ENCODE results near the gene THADA. TPM values are rescaled to one million over a fixed set of nuclear protein-coding genes. Genes with fewer than 3 reads are reported as not detected.

Gene THADA
- total RNA-seq, 1 experiment from 2014 or later, result 20.1 TPM

DNA sequence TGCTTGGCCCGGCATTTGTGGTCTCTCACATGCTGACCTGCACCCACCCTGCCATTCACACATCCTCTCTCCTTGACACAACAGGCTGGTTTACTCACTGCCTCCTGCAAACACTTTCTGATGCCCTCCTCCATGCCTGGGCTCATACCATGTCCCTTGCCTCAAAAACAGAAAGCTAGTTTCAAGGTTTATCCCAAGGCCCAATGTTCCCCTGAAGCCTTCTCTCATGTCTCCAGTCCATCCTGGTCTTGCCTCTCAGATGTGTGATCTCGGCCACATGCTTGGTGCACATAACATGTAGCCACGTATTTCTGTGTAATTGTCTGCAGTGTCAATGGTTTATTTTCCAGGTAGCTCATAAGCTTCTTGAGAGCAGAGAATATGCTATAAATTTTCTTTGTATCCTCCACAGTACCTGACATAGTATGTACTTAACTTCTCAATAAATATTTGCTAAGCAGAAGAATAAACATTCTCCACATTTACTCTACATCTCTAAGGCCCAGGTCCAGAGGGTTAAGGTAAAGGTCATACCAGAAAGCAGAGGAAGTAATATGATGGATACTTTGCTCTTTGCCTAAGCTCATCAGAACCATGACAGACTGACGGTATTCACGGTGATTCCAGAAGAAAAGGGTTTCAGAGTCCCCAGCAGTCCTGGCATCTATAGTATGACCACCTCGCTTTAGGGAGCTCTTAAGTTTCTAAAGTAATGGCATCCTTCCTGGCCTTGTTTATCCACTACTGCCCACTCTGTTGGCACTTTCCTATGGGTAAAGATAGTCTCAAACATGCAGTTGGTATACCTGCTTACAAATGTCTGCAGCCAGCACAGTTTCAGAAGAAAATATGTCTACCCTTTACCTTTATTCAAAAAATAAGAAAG lies 206.0 kb downstream of the THADA start:
- H3K9me3 Mint-ChIP-seq, result no peaks in the 10 kb centered on the region
- no peaks in the 10 kb centered on the region for H3K4me1 ChIP-seq (ENCODE audit: insufficient read depth, low read length)
- no peak overlapping the region for H3K18ac ChIP-seq (ENCODE audit: insufficient read length, low read depth, low read length)
- H3K23ac ChIP-seq (ENCODE audit: insufficient read length, low read depth, low read length), result no peak overlapping the region
- H3K4ac ChIP-seq (ENCODE audit: low read depth, low read length), result no peak overlapping the region
- H3K14ac ChIP-seq (ENCODE audit: insufficient read depth, low read length), result no peak overlapping the region
- no peaks in the 10 kb centered on the region for H3K36me3 Mint-ChIP-seq (ENCODE audit: insufficient read depth in 1 of 3, low read depth in 3 of 3)
- no peak overlapping the region for H2BK20ac ChIP-seq (ENCODE audit: low read depth, low read length, poor library complexity, severe bottlenecking)
- H3K27me3 ChIP-seq (ENCODE audit: insufficient read depth, low read length), result no peaks in the 10 kb centered on the region
- H3K27ac ChIP-seq (ENCODE audit: insufficient read length, low read depth, low read length), result no peak overlapping the region
- no peaks in the 10 kb centered on the region for H3K4me1 Mint-ChIP-seq
- H3K27ac Mint-ChIP-seq, result no peak overlapping the region
- H2BK5ac ChIP-seq (ENCODE audit: insufficient read length, low read length), result no peak overlapping the region
- H3K9ac ChIP-seq (ENCODE audit: extremely low read depth, insufficient read length, low read length), result no peak overlapping the region
- H3T11ph ChIP-seq (ENCODE audit: low read length), result no peak overlapping the region
- no CpG with 5 or more reads among the region's 6 CpGs for WGBS (ENCODE audit: extremely low coverage, insufficient read length, low lambda C conversion rate)
- TF ChIP-seq, protein P1, sequence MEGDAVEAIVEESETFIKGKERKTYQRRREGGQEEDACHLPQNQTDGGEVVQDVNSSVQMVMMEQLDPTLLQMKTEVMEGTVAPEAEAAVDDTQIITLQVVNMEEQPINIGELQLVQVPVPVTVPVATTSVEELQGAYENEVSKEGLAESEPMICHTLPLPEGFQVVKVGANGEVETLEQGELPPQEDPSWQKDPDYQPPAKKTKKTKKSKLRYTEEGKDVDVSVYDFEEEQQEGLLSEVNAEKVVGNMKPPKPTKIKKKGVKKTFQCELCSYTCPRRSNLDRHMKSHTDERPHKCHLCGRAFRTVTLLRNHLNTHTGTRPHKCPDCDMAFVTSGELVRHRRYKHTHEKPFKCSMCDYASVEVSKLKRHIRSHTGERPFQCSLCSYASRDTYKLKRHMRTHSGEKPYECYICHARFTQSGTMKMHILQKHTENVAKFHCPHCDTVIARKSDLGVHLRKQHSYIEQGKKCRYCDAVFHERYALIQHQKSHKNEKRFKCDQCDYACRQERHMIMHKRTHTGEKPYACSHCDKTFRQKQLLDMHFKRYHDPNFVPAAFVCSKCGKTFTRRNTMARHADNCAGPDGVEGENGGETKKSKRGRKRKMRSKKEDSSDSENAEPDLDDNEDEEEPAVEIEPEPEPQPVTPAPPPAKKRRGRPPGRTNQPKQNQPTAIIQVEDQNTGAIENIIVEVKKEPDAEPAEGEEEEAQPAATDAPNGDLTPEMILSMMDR (conservative IDR thresholded peaks at IDR 0.05), result no peak
- no peaks in the 10 kb centered on the region for H3K79me1 ChIP-seq (ENCODE audit: insufficient read depth, low read depth, low read length, poor library complexity, severe bottlenecking)
- H4K20me1 ChIP-seq (ENCODE audit: control insufficient read depth, insufficient read depth, insufficient read length), result no peaks in the 10 kb centered on the region
- H3K4me3 Mint-ChIP-seq, result no peak overlapping the region
- H2BK12ac ChIP-seq (ENCODE audit: insufficient read length, low read depth, low read length), result no peak overlapping the region
- H2BK120ac ChIP-seq (ENCODE audit: low read depth, low read length, poor library complexity, severe bottlenecking), result no peak overlapping the region
- no peak overlapping the region for H2AFZ ChIP-seq (ENCODE audit: low read length)
- H3K4me2 ChIP-seq (ENCODE audit: insufficient read depth, insufficient read length, low read length), result no peak overlapping the region
- no peak overlapping the region for H4K8ac ChIP-seq (replicated peaks; ENCODE audit: insufficient read length, low read depth, low read length)
- H3K27me3 Mint-ChIP-seq (ENCODE audit: low read depth), result no peaks in the 10 kb centered on the region
- H2BK15ac ChIP-seq (ENCODE audit: low read depth, low read length), result no peak overlapping the region
- no peaks in the 10 kb centered on the region for H3K23me2 ChIP-seq (ENCODE audit: insufficient read length, low read depth, low read length, poor library complexity, severe bottlenecking)
- no peak for DNase-seq
- no peak overlapping the region for H2AK5ac ChIP-seq (ENCODE audit: insufficient read length, low read length)
- no peak overlapping the region for H4K5ac ChIP-seq (ENCODE audit: insufficient read length, low read depth, low read length)
- H3K9me3 ChIP-seq (ENCODE audit: control insufficient read depth, low read depth, low read length), result no peaks in the 10 kb centered on the region
- no peak overlapping the region for H3K56ac ChIP-seq (ENCODE audit: insufficient read length, low read depth, low read length)
- H4K91ac ChIP-seq (ENCODE audit: insufficient read length, low read depth, low read length), result no peak overlapping the region
- H3K79me2 ChIP-seq (ENCODE audit: insufficient read depth, low read length), result no peaks in the 10 kb centered on the region

All from H9 (cell line).